ENCODE data around the gene AVEN.

The AVEN gene

DNA sequence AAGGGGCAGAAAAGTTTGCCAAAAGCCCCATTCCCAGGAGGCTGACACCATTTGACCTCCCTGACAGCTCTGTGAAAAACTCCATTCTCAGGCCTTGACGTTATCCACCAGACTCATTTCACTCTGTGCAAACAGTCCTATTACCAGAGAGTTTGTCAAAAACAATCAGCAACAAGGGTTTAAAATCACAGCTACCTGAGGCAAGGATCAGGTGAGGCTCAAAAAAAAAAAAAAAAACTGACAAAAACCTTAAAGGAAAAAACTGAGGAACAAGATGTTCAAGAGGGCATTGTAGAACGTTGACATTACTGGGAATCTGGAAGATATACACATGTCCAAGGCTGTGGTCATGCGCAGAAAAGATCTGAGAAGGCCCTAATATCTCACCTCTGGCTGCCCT is 11.4 kb downstream of the AVEN start:
- Histone ChIP-seq H3K36me3 (ENCODE audit: control insufficient read depth in 1 of 2, insufficient read depth in 2 of 2, low read length in 2 of 2) (peaks cover 0 to 1% of the 10 kb centered on the region in 2 experiments), H2BK120ac (ENCODE audit: insufficient read depth, low read length, poor library complexity) (no peak overlapping the region), H3K79me1 (ENCODE audit: low read length) (no peaks in the 10 kb centered on the region), H3K14ac (ENCODE audit: low read length) (no peak overlapping the region), H3K9ac (ENCODE audit: low read length) (no peak overlapping the region), H3K4me1 (ENCODE audit: control insufficient read depth in 1 of 2, insufficient read depth in 2 of 2, low read length in 2 of 2) (no peaks in the 10 kb centered on the region), H3K27ac (ENCODE audit: low read depth, low read length) (no peak overlapping the region), H2AK5ac (ENCODE audit: low read length) (no peak overlapping the region), H3K4ac (ENCODE audit: low read depth, low read length) (no peak overlapping the region), H3K23ac (ENCODE audit: low read length) (no peak overlapping the region), H4K8ac (ENCODE audit: low read depth, low read length) (no peak overlapping the region), H2BK5ac (ENCODE audit: low read depth, low read length, poor library complexity) (no peak overlapping the region), H3K27me3 (ENCODE audit: insufficient read depth, low read length) (no peaks in the 10 kb centered on the region), H3K18ac (ENCODE audit: low read length) (no peak overlapping the region), H3K4me3 (ENCODE audit: low read depth, low read length) (no peak overlapping the region), H2BK12ac (ENCODE audit: low read length) (no peak overlapping the region), H4K12ac (ENCODE audit: low read depth, low read length) (no peak overlapping the region), H3K4me2 (ENCODE audit: low read length) (no peak overlapping the region), H3K79me2 (ENCODE audit: control insufficient read depth, insufficient read depth, low read length, poor library complexity) (no peaks in the 10 kb centered on the region), H2AFZ (ENCODE audit: insufficient read depth, low read length, poor library complexity) (no peak overlapping the region), H4K91ac (ENCODE audit: low read depth, low read length) (no peak overlapping the region), H3K9me3 (ENCODE audit: insufficient read depth, low read depth, low read length) (no peaks in the 10 kb centered on the region)
- WGBS (ENCODE audit: extremely low coverage, insufficient coverage, insufficient read length): no CpG with 5 or more reads among the region's 3 CpGs
- no peak for DNase-seq

DNA sequence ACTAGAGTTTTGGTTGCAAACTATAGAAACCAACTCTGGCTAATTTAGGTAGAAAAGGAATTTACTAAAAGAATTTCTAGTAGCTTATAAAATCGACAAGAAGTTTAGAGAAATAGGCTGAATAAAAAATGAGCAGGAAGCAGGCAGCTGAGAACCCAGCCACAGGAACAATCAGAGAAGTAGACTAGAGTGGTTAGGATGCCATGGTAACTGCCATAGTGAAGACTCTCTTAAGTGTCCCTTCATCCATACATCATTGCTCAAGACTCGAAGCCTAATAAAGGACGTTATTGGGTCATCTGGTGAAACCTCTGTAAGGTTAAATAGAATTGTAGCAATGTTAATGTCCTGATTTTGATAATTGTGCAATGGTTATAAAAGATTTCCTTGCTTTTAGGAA is 13.8 kb downstream of the AVEN start:
- Histone ChIP-seq H3K14ac (ENCODE audit: low read length) (no peak overlapping the region), H3K4me3 (ENCODE audit: low read depth, low read length) (no peak overlapping the region), H3K9me3 (ENCODE audit: insufficient read depth, low read depth, low read length) (no peaks in the 10 kb centered on the region), H2AFZ (ENCODE audit: insufficient read depth, low read length, poor library complexity) (no peak overlapping the region), H4K12ac (ENCODE audit: low read depth, low read length) (no peak overlapping the region), H2AK5ac (ENCODE audit: low read length) (no peak overlapping the region), H3K27me3 (ENCODE audit: insufficient read depth, low read length) (no peaks in the 10 kb centered on the region), H3K4me2 (ENCODE audit: low read length) (no peak overlapping the region), H3K23ac (ENCODE audit: low read length) (no peak overlapping the region), H3K9ac (ENCODE audit: low read length) (no peak overlapping the region), H4K91ac (ENCODE audit: low read depth, low read length) (no peak overlapping the region), H3K27ac (ENCODE audit: low read depth, low read length) (no peak overlapping the region), H3K79me2 (ENCODE audit: control insufficient read depth, insufficient read depth, low read length, poor library complexity) (no peaks in the 10 kb centered on the region), H2BK5ac (ENCODE audit: low read depth, low read length, poor library complexity) (no peak overlapping the region), H2BK12ac (ENCODE audit: low read length) (no peak overlapping the region), H3K18ac (ENCODE audit: low read length) (no peak overlapping the region), H3K79me1 (ENCODE audit: low read length) (no peaks in the 10 kb centered on the region), H4K8ac (ENCODE audit: low read depth, low read length) (no peak overlapping the region), H3K36me3 (ENCODE audit: control insufficient read depth in 1 of 2, insufficient read depth in 2 of 2, low read length in 2 of 2) (peaks cover 0 to 1% of the 10 kb centered on the region in 2 experiments), H2BK120ac (ENCODE audit: insufficient read depth, low read length, poor library complexity) (no peak overlapping the region), H3K4me1 (ENCODE audit: control insufficient read depth in 1 of 2, insufficient read depth in 2 of 2, low read length in 2 of 2) (no peaks in the 10 kb centered on the region), H3K4ac (ENCODE audit: low read depth, low read length) (no peak overlapping the region)
- no peak for DNase-seq
- no CpG with 5 or more reads among the region's 3 CpGs for WGBS (ENCODE audit: extremely low coverage, insufficient coverage, insufficient read length)

DNA sequence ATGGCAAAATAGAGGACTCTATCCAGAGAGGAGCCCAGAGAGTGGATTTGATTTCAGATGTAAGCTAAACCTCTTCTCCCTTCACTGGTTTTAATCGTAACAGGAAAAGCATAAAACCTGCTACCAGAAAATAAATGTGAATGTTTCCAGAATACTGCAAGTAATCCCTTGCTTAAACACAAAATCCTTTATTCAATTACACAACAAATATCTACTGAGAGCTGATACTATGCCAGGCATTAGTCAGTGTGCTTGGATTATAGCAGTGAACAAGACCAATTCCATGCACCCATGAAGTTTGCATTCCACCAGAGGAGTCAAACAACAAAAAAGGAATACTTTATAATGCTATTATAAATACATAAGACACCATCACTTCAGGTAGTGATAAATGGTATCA is 15.1 kb downstream of the AVEN start:
- Histone ChIP-seq H3K79me2 (ENCODE audit: control insufficient read depth, insufficient read depth, low read length, poor library complexity) (no peaks in the 10 kb centered on the region), H2AFZ (ENCODE audit: insufficient read depth, low read length, poor library complexity) (no peak overlapping the region), H3K14ac (ENCODE audit: low read length) (no peak overlapping the region), H2AK5ac (ENCODE audit: low read length) (no peak overlapping the region), H4K8ac (ENCODE audit: low read depth, low read length) (no peak overlapping the region), H3K27me3 (ENCODE audit: insufficient read depth, low read length) (no peaks in the 10 kb centered on the region), H3K23ac (ENCODE audit: low read length) (no peak overlapping the region), H3K4ac (ENCODE audit: low read depth, low read length) (no peak overlapping the region), H3K18ac (ENCODE audit: low read length) (no peak overlapping the region), H3K4me3 (ENCODE audit: low read depth, low read length) (no peak overlapping the region), H2BK120ac (ENCODE audit: insufficient read depth, low read length, poor library complexity) (no peak overlapping the region), H2BK12ac (ENCODE audit: low read length) (no peak overlapping the region), H4K12ac (ENCODE audit: low read depth, low read length) (no peak overlapping the region), H3K36me3 (ENCODE audit: control insufficient read depth in 1 of 2, insufficient read depth in 2 of 2, low read length in 2 of 2) (peaks cover 0 to under 1% of the 10 kb centered on the region in 2 experiments), H3K9me3 (ENCODE audit: insufficient read depth, low read depth, low read length) (no peaks in the 10 kb centered on the region), H3K27ac (ENCODE audit: low read depth, low read length) (no peak overlapping the region), H3K79me1 (ENCODE audit: low read length) (no peaks in the 10 kb centered on the region), H3K4me1 (ENCODE audit: control insufficient read depth in 1 of 2, insufficient read depth in 2 of 2, low read length in 2 of 2) (no peaks in the 10 kb centered on the region), H3K4me2 (ENCODE audit: low read length) (no peak overlapping the region), H4K91ac (ENCODE audit: low read depth, low read length) (no peak overlapping the region), H3K9ac (ENCODE audit: low read length) (no peak overlapping the region), H2BK5ac (ENCODE audit: low read depth, low read length, poor library complexity) (no peak overlapping the region)
- no peak for DNase-seq
- WGBS (ENCODE audit: extremely low coverage, insufficient coverage, insufficient read length): no CpG with 5 or more reads among the region's 1 CpG

DNA sequence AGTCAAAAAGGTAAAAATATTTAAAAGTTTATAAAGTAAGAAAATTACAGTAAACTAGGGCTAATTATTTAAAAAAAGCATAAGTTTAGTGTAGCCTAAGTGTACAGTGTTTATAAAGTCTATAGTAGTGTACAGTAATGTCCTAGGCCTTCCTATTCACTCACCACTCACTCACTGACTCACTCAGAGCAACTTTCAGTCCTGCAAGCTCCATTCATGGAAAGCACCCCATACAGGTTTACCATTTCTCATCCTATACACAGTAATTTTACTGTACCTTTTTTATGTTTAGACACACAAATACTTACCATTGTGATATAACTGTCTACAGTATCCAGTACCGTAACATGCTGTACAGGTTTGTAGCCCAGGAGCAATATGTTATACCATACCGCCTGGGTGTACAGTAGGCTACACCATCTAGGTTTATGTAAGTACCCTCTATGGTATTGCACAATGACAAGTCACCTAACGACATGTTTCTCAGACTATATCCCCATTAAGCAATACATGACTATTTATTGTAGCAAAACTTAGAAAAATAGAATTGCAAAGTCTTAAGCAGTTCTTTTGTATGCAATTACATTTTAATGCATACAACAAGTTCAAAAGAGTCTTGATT is 19.5 kb downstream of the AVEN start:
- Histone ChIP-seq H2AK5ac (ENCODE audit: low read length) (no peak overlapping the region), H4K12ac (ENCODE audit: low read depth, low read length) (no peak overlapping the region), H3K79me1 (ENCODE audit: low read length) (no peaks in the 10 kb centered on the region), H3K79me2 (ENCODE audit: control insufficient read depth, insufficient read depth, low read length, poor library complexity) (no peaks in the 10 kb centered on the region), H4K8ac (ENCODE audit: low read depth, low read length) (no peak overlapping the region), H2BK5ac (ENCODE audit: low read depth, low read length, poor library complexity) (no peak overlapping the region), H4K91ac (ENCODE audit: low read depth, low read length) (no peak overlapping the region), H2BK12ac (ENCODE audit: low read length) (no peak overlapping the region), H3K23ac (ENCODE audit: low read length) (no peak overlapping the region), H3K4me1 (ENCODE audit: control insufficient read depth in 1 of 2, insufficient read depth in 2 of 2, low read length in 2 of 2) (no peaks in the 10 kb centered on the region), H3K36me3 (ENCODE audit: control insufficient read depth in 1 of 2, insufficient read depth in 2 of 2, low read length in 2 of 2) (no peaks in the 10 kb centered on the region), H3K4me2 (ENCODE audit: low read length) (no peak overlapping the region), H3K9me3 (ENCODE audit: insufficient read depth, low read depth, low read length) (no peaks in the 10 kb centered on the region), H2AFZ (ENCODE audit: insufficient read depth, low read length, poor library complexity) (no peak overlapping the region), H3K27me3 (ENCODE audit: insufficient read depth, low read length) (no peaks in the 10 kb centered on the region), H3K4ac (ENCODE audit: low read depth, low read length) (no peak overlapping the region), H3K9ac (ENCODE audit: low read length) (no peak overlapping the region), H2BK120ac (ENCODE audit: insufficient read depth, low read length, poor library complexity) (no peak overlapping the region), H3K18ac (ENCODE audit: low read length) (no peak overlapping the region), H3K27ac (ENCODE audit: low read depth, low read length) (no peak overlapping the region), H3K4me3 (ENCODE audit: low read depth, low read length) (no peak overlapping the region), H3K14ac (ENCODE audit: low read length) (no peak overlapping the region)
- WGBS (ENCODE audit: extremely low coverage, insufficient coverage, insufficient read length): no CpG with 5 or more reads among the region's 3 CpGs
- DNase-seq: peak in 1 of 2 donors; percentile 75
